CD14-positive monocyte (primary cell): ENCODE data around the gene NRBP1. TPM values are rescaled to one million over a fixed set of nuclear protein-coding genes. Genes with fewer than 3 reads are reported as not detected.

Experiments used
- DNase-seq, 3 donors: peaks; one replicate each; pipeline ENCODE4 v3.0.0-alpha.2; 2011 to 2022
- H2AFZ ChIP-seq: 2 replicates; pipeline ENCODE4 v1.6.0; 2012; ENCODE audit warnings: mild to moderate bottlenecking, low read depth, low read length, inconsistent platforms; ENCODE audit not compliant: insufficient read depth, poor library complexity, severe bottlenecking
- H3K27ac ChIP-seq, 2 donors: 1 replicate in 1 of 2; 2 replicates in 1 of 2; pipeline ENCODE4 v1.5.1; 2012 to 2013; ENCODE audit warnings: low read length in 2 of 2, control low read depth in 1 of 2, inconsistent platforms in 1 of 2, low read depth in 1 of 2, mild to moderate bottlenecking in 1 of 2
- H3K27me3 ChIP-seq, 2 donors: one replicate each; pipeline versions ENCODE4 v1.6.0 to v1.6.1; 2011 to 2013; ENCODE audit warnings: low read length in 2 of 2; ENCODE audit not compliant: control insufficient read depth in 2 of 2, insufficient read depth in 2 of 2
- H3K36me3 ChIP-seq, 2 donors: replicated peaks in 1 of 2; 1 replicate in 1 of 2; 2 replicates in 1 of 2; pipeline versions ENCODE4 v1.5.1 to v1.6.1; 2012 to 2013; ENCODE audit warnings: low read length in 2 of 2, control low read depth in 1 of 2, inconsistent platforms in 1 of 2, mild to moderate bottlenecking in 1 of 2; ENCODE audit not compliant: insufficient read depth in 2 of 2, control insufficient read depth in 1 of 2
- H3K4me1 ChIP-seq, 2 donors: 1 replicate in 1 of 2; 2 replicates in 1 of 2; pipeline versions ENCODE4 v1.5.1 to v1.6.1; 2012 to 2013; ENCODE audit warnings: low read length in 2 of 2, control low read depth in 1 of 2, inconsistent platforms in 1 of 2, mild to moderate bottlenecking in 1 of 2, moderate library complexity in 1 of 2; ENCODE audit not compliant: insufficient read depth in 2 of 2, control insufficient read depth in 1 of 2
- H3K4me2 ChIP-seq: replicated peaks from 2 replicates; pipeline ENCODE3; 2012; ENCODE audit warnings: low read length, moderate library complexity, mild to moderate bottlenecking; ENCODE audit not compliant: poor library complexity, severe bottlenecking; ENCODE audit errors: extremely low read depth
- H3K4me3 ChIP-seq, 3 experiments: fragments of 200-600 bp in 1 of 3; sonication (generic) in 1 of 3; replicated peaks in 1 of 3; 1 replicate in 2 of 3; 2 replicates in 1 of 3; pipeline ENCODE4 v1.5.1; 2011 to 2013; ENCODE audit warnings: low read length in 3 of 3, mild to moderate bottlenecking in 3 of 3, control low read depth in 2 of 3, low read depth in 2 of 3, inconsistent platforms in 1 of 3, moderate library complexity in 1 of 3
- H3K79me2 ChIP-seq: 2 replicates; pipeline ENCODE4 v1.6.0; 2012; ENCODE audit warnings: mild to moderate bottlenecking, control low read depth, inconsistent platforms, low read length, moderate library complexity; ENCODE audit not compliant: insufficient read depth
- H3K9ac ChIP-seq: 2 replicates; pipeline ENCODE4 v1.6.0; 2017; ENCODE audit warnings: low read length, mild to moderate bottlenecking; ENCODE audit not compliant: insufficient read depth, poor library complexity, severe bottlenecking
- H3K9me3 ChIP-seq, 2 donors: replicated peaks in 1 of 2; 1 replicate in 1 of 2; 2 replicates in 1 of 2; pipeline versions ENCODE4 v1.5.1 to v1.6.1; 2012 to 2013; ENCODE audit warnings: low read length in 2 of 2, control low read depth in 1 of 2; ENCODE audit not compliant: control insufficient read depth in 1 of 2, insufficient read depth in 1 of 2
- H4K20me1 ChIP-seq: 2 replicates; pipeline ENCODE4 v1.6.0; 2012; ENCODE audit warnings: mild to moderate bottlenecking, low read length, control low read depth, moderate library complexity; ENCODE audit not compliant: insufficient read depth
- H3K27ac Mint-ChIP-seq, 7 donors: one replicate each; pipeline ENCODE4 v1.8.0; 2020; ENCODE audit warnings: mild to moderate bottlenecking in 7 of 7, mixed read lengths in 7 of 7, moderate library complexity in 6 of 7, inconsistent platforms in 2 of 7
- H3K27me3 Mint-ChIP-seq, 3 donors: one replicate each; pipeline ENCODE4 v1.8.0; 2021 to 2022; ENCODE audit warnings: low read depth in 3 of 3, mild to moderate bottlenecking in 3 of 3, mixed read lengths in 3 of 3, moderate library complexity in 3 of 3, inconsistent platforms in 1 of 3
- H3K36me3 Mint-ChIP-seq, 2 donors: one replicate each; pipeline ENCODE4 v1.8.0; 2020; ENCODE audit warnings: mixed read lengths in 2 of 2, inconsistent platforms in 1 of 2, mild to moderate bottlenecking in 1 of 2
- H3K4me1 Mint-ChIP-seq: one replicate; pipeline ENCODE4 v1.8.0; 2020; ENCODE audit warnings: mild to moderate bottlenecking, mixed read lengths
- H3K4me3 Mint-ChIP-seq, 2 donors: one replicate each; pipeline ENCODE4 v1.8.0; 2020; ENCODE audit warnings: mild to moderate bottlenecking in 2 of 2, mixed read lengths in 2 of 2, moderate library complexity in 1 of 2
- H3K9me3 Mint-ChIP-seq, 7 donors: one replicate each; pipeline ENCODE4 v1.8.0; 2020 to 2022; ENCODE audit warnings: mixed read lengths in 7 of 7, mild to moderate bottlenecking in 6 of 7, moderate library complexity in 6 of 7, inconsistent platforms in 2 of 7
- CTCF ChIP-seq: fragments of 200-600 bp; IDR thresholded peaks from one replicate; pipeline ENCODE4 v1.8.0; 2022; ENCODE audit warnings: antibody characterized with exemption, mild to moderate bottlenecking
- WGBS: methylation state at CpG from one replicate; pipeline ENCODE4 v1.1.5; 2013; ENCODE audit warnings: missing lambda C conversion rate; ENCODE audit not compliant: insufficient coverage; 5-methylcytosine and 5-hydroxymethylcytosine counted together
- intact Hi-C, 2 donors: fragments of 100-400 bp; cut with micrococcal nuclease; formaldehyde crosslinking; loops; one replicate each; pipeline versions ENCODE4 v1.15.0 to v1.15.1; 2023
- polyA plus RNA-seq, 3 donors: library from polyadenylated mRNA; depleted of rRNA in 1 of 3; unstranded in 2 of 3; stranded (reverse) in 1 of 3; fragments of 300-500 nt in 2 of 3; fragments of >200 nt in 1 of 3; fragmentation: Illumina TruSeq in 2 of 3; gene quantifications; 1 replicate in 2 of 3; 2 replicates in 1 of 3; pipeline ENCODE4 v1.2.3, GENCODE V29; 2012 to 2021

Gene NRBP1
- polyA plus RNA-seq, 3 donors = 95.6 to 108 (median 102) TPM

DNA sequence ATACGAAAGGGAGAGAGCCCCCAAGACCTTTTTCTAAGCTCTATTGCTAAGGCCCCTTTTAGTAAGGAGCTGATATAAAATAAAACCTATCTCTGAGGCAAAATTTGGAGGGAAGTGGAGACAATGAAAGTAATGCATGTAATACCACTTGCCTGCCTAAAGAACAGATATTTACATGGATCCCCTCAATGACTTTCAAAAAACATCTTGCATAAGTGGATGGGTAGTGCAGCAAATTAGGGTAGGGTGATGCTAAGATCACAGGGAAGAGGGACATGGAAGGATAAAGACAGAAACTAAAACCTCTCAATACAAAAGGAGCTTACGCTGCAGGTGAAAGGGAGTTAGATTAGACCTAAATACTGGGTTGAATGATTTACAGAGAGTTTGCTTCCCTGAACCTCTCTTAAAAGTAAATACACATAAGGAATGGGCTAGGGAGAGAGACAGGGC, 49.0 kb upstream of the NRBP1 start:
- Histone ChIP-seq H3K27me3 (no peaks in the 10 kb centered on the region), H3K36me3 (peaks cover 61 to 71% of the 10 kb centered on the region in 2 donors), H3K79me2 (peaks cover 38% of the 10 kb centered on the region), H3K9me3 (no peaks in the 10 kb centered on the region), H3K4me1 (peaks cover 18 to 38% of the 10 kb centered on the region in 2 donors), H4K20me1 (peaks cover 45% of the 10 kb centered on the region), H3K4me2 (peak overlapping the region; percentile 81), H2AFZ (peak overlapping the region; percentile 90), H3K9ac (peak overlapping the region; percentile 86), H3K27ac (peak overlapping the region; percentile 79 to 96), H3K4me3 (peak overlapping the region; percentile 67 to 78 (median 68))
- WGBS = no CpG with 5 or more reads among the region's 2 CpGs
- H3K9me3 Mint-ChIP-seq = peaks cover 0 to 2% (median 0%) of the 10 kb centered on the region in 7 donors
- peak overlapping the region; percentile 93 to 98 (median 96) for H3K27ac Mint-ChIP-seq
- no peak for TF ChIP-seq CTCF
- peaks cover 0 to 3% (median 1%) of the 10 kb centered on the region in 3 donors for H3K27me3 Mint-ChIP-seq
- H3K4me3 Mint-ChIP-seq = peak overlapping the region; percentile 86 to 91
- DNase-seq = no peak
- intact Hi-C loops = loop anchor here in 1 of 2 donors (10.0 kb wide), 1 partner anchor 115 kb away; the partner anchor contains the start of genes FNDC4 and GCKR
- peaks cover 29% of the 10 kb centered on the region for H3K4me1 Mint-ChIP-seq
- H3K36me3 Mint-ChIP-seq = peaks cover 54 to 66% of the 10 kb centered on the region in 2 donors

- Histone ChIP-seq H3K4me3 (peak overlapping the region; percentile 67 to 78 (median 68)), H2AFZ (peak overlapping the region; percentile 90), H3K9me3 (no peaks in the 10 kb centered on the region), H3K4me2 (peak overlapping the region; percentile 81), H3K9ac (peak overlapping the region; percentile 86), H4K20me1 (peaks cover 40% of the 10 kb centered on the region), H3K79me2 (peaks cover 32% of the 10 kb centered on the region), H3K4me1 (peaks cover 18 to 38% of the 10 kb centered on the region in 2 donors), H3K27ac (peak overlapping the region; percentile 79 to 96), H3K36me3 (peaks cover 61 to 71% of the 10 kb centered on the region in 2 donors), H3K27me3 (no peaks in the 10 kb centered on the region)
- Mint-ChIP-seq H3K36me3 (peaks cover 53 to 66% of the 10 kb centered on the region in 2 donors), H3K4me3 (peak overlapping the region; percentile 86 to 91), H3K27ac (peak overlapping the region; percentile 93 to 98 (median 96)), H3K4me1 (peaks cover 29% of the 10 kb centered on the region), H3K27me3 (peaks cover 0 to 3% (median 1%) of the 10 kb centered on the region in 3 donors), H3K9me3 (peaks cover 0 to 2% (median 0%) of the 10 kb centered on the region in 7 donors)
- intact Hi-C loops = loop anchor here (1.0 to 10.0 kb wide), 3 partner anchors 9 to 115 kb away; partner anchors contain the start of genes FNDC4 (in 2 of the 2), GCKR (in 2 of the 2), EIF2B4 (in 1 of the 2) and SNX17 (in 1 of the 2)
- TF ChIP-seq CTCF = no peak
- DNase-seq = peak; percentile 58 to 75 (median 70)
- WGBS = 0% methylated on average over 28 of the region's 35 CpGs
Measured at GRCh38 chr2:27379836-27380625, 48.4 kb upstream of the NRBP1 start.
